GM20000 (cell line): ENCODE data around the gene RPLP2.

Experiments used
- DNase-seq: peaks from one replicate; pipeline ENCODE4 v3.0.0; 2012; ENCODE audit warnings: low spot score
- CTCF ChIP-seq: IDR thresholded peaks from 2 replicates; pipeline ENCODE4 v1.5.1; 2012; ENCODE audit warnings: mild to moderate bottlenecking, control low read depth; ENCODE audit errors: extremely low read depth, missing control alignments

RPLP2 gene

GRCh38 chr11:813072-813455 lies 3.3 kb downstream of the RPLP2 start:
- TF ChIP-seq CTCF = no peak
- no peak for DNase-seq

- no peak for DNase-seq
- TF ChIP-seq CTCF = no peak
These were observed 3.8 kb downstream of the RPLP2 start for GRCh38 chr11:813456-814096.

- no peak for DNase-seq
- no peak for TF ChIP-seq CTCF
These were observed 6.1 kb downstream of the RPLP2 start for GRCh38 chr11:815675-816432.

GRCh38 chr11:816433-816779 lies 6.6 kb downstream of the RPLP2 start:
- no peak for DNase-seq
- no peak for TF ChIP-seq CTCF

- no peak for DNase-seq
- no peak for TF ChIP-seq CTCF
These were observed 8.8 kb downstream of the RPLP2 start, which contains the start of gene PNPLA2 for GRCh38 chr11:818396-819128. Gene PNPLA2 (plus strand): TSS chr11:818914. CDS start chr11:819719, 805 bp downstream.

GRCh38 chr11:819129-819931 lies 9.6 kb downstream of the RPLP2 start:
- no peak for TF ChIP-seq CTCF
- peak; percentile 97 for DNase-seq
